HCT116 (cell line): Measurements from ENCODE around the gene SPTBN1. TPM values are rescaled to one million over a fixed set of nuclear protein-coding genes. Genes with fewer than 3 reads are reported as not detected.

Experiments
- ATAC-seq: fragments of 200-7000 bp; cut with Tn5 transposase; 2 replicates; pipeline ENCODE4 v1.9.1; 2020; ENCODE audit warnings: mild to moderate bottlenecking, moderate library complexity
- BruUV-seq: library from RNA; stranded (reverse); fragments of 400-500 nt; replicated peaks from 2 replicates; lab custom pipeline; 2021; lab: Mats Ljungman, UMichigan
- CTCF ChIA-PET: fragments of 300-600 bp; sonication (Branson Sonifier 250); formaldehyde crosslinking; loops from one replicate; lab custom pipeline; 2021; ENCODE audit warnings: antibody characterized with exemption; lab: Charles Lee
- POLR2A ChIA-PET: fragments of 300-600, 350-600 bp; sonication (Branson Sonifier 250); formaldehyde crosslinking; loops from one replicate; lab custom pipeline; 2021; ENCODE audit warnings: antibody characterized with exemption; lab: Charles Lee
- RAD21 ChIA-PET, 2 experiments: fragments of 300-600 bp; sonication (Branson Sonifier 250); formaldehyde crosslinking; loops; one replicate each; lab custom pipeline; 2023; ENCODE audit warnings: low total read pairs in 2 of 2; ENCODE audit not compliant: uncharacterized antibody in 2 of 2, unreplicated experiment in 2 of 2, low non-redundant PET in 1 of 2; lab: Charles Lee
- DNase-seq: peaks from one replicate; pipeline ENCODE4 v3.0.0-alpha.2; 2010; ENCODE audit warnings: low read depth, low spot score
- H2AFZ ChIP-seq: fragments of 200-600 bp; shearing (Covaris generic), sonication (generic); 2 replicates; pipeline ENCODE4 v1.6.1; 2017; ENCODE audit warnings: low read depth, mixed run types, mixed read lengths, antibody characterized with exemption, low read length; ENCODE audit not compliant: poor library complexity, severe bottlenecking
- H3K27ac ChIP-seq: 2 replicates; pipeline ENCODE4 v1.5.1; 2012; ENCODE audit warnings: low read depth, low read length
- H3K27me3 ChIP-seq: fragments of 200-600 bp; sonication (generic); 2 replicates; pipeline ENCODE4 v1.6.1; 2016; ENCODE audit warnings: mixed run types, low read length, mixed read lengths; ENCODE audit not compliant: insufficient read depth
- H3K36me3 ChIP-seq, 2 experiments: fragments of 200-500 bp in 1 of 2; fragments of 200-600 bp in 1 of 2; sonication (Bioruptor generic) in 1 of 2; sonication (generic) in 1 of 2; 2 replicates each; pipeline versions ENCODE4 v1.5.1 to v1.6.1; 2014 to 2016; ENCODE audit warnings: low read length in 2 of 2, inconsistent platforms in 1 of 2, mixed read lengths in 1 of 2, mixed run types in 1 of 2; ENCODE audit not compliant: insufficient read depth in 2 of 2, control insufficient read depth in 1 of 2
- H3K4me1 ChIP-seq, 2 experiments: fragments of 200-600 bp in 1 of 2; sonication (generic) in 1 of 2; 2 replicates each; pipeline versions ENCODE4 v1.5.1 to v1.6.1; 2012 to 2017; ENCODE audit warnings: low read length in 2 of 2, inconsistent platforms in 1 of 2, mild to moderate bottlenecking in 1 of 2, mixed read lengths in 1 of 2, mixed run types in 1 of 2, moderate library complexity in 1 of 2; ENCODE audit not compliant: insufficient read depth in 2 of 2, control insufficient read depth in 1 of 2
- H3K4me2 ChIP-seq: fragments of 200-600 bp; sonication (generic); 2 replicates; pipeline ENCODE4 v1.6.1; 2017; ENCODE audit warnings: mixed run types, low read length, mixed read lengths
- H3K4me3 ChIP-seq, 2 experiments: fragments of 200-600 bp in 1 of 2; sonication (generic) in 1 of 2; replicated peaks in 1 of 2; 2 replicates each; pipeline ENCODE4 v1.5.1; 2011 to 2016; ENCODE audit warnings: low read length in 2 of 2, control low read depth in 1 of 2, low read depth in 1 of 2, mild to moderate bottlenecking in 1 of 2, mixed read lengths in 1 of 2, mixed run types in 1 of 2
- H3K79me2 ChIP-seq: fragments of 200-600 bp; sonication (generic); 2 replicates; pipeline ENCODE4 v1.6.1; 2017; ENCODE audit warnings: mild to moderate bottlenecking, mixed run types, low read length, moderate library complexity, mixed read lengths; ENCODE audit not compliant: insufficient read depth
- H3K9ac ChIP-seq: fragments of 200-600 bp; sonication (generic); 2 replicates; pipeline ENCODE4 v1.6.1; 2016; ENCODE audit warnings: low read length, mixed read lengths
- H3K9me2 ChIP-seq: fragments of 200-600 bp; sonication (generic), shearing (Covaris generic); 2 replicates; pipeline ENCODE4 v1.6.1; 2017; ENCODE audit warnings: mixed run types, mild to moderate bottlenecking, moderate library complexity; ENCODE audit not compliant: insufficient read depth
- H3K9me3 ChIP-seq, 2 experiments: fragments of 200-500 bp in 1 of 2; fragments of 200-600 bp in 1 of 2; sonication (Bioruptor generic) in 1 of 2; sonication (generic) in 1 of 2; 2 replicates each; pipeline ENCODE4 v1.6.1; 2014 to 2017; ENCODE audit warnings: low read length in 2 of 2, mixed read lengths in 2 of 2, inconsistent platforms in 1 of 2, low read depth in 1 of 2, mild to moderate bottlenecking in 1 of 2, mixed run types in 1 of 2, moderate library complexity in 1 of 2; ENCODE audit not compliant: control insufficient read depth in 1 of 2, insufficient read depth in 1 of 2
- H4K20me1 ChIP-seq: fragments of 200-600 bp; sonication (generic), shearing (Covaris generic); 2 replicates; pipeline ENCODE4 v1.6.1; 2017; ENCODE audit warnings: mixed run types, mild to moderate bottlenecking, moderate library complexity; ENCODE audit not compliant: insufficient read depth
- CTCF ChIP-seq, 3 experiments: fragments of 200-600 bp in 1 of 3; sonication (generic) in 1 of 3; IDR thresholded peaks in 2 of 3; conservative IDR thresholded peaks in 1 of 3; 2 replicates each; pipeline ENCODE4 v1.5.1; 2012 to 2017; ENCODE audit warnings: low read depth in 2 of 3, low read length in 2 of 3, antibody characterized with exemption in 1 of 3, borderline replicate concordance in 1 of 3, control low read depth in 1 of 3, mild to moderate bottlenecking in 1 of 3, mixed read lengths in 1 of 3, mixed run types in 1 of 3, moderate library complexity in 1 of 3; ENCODE audit not compliant: insufficient read depth in 1 of 3
- EGR1 ChIP-seq: IDR thresholded peaks from 2 replicates; pipeline ENCODE4 v1.6.1; 2012; ENCODE audit warnings: low read depth
- POLR2AphosphoS5 ChIP-seq: IDR thresholded peaks from 2 replicates; pipeline ENCODE4 v1.6.1; 2011; ENCODE audit warnings: mild to moderate bottlenecking, low read depth, low read length, moderate library complexity
- RAD21 ChIP-seq: IDR thresholded peaks from 2 replicates; pipeline ENCODE4 v1.6.1; 2012; ENCODE audit warnings: low read depth, mild to moderate bottlenecking
- SIN3A ChIP-seq: IDR thresholded peaks from 2 replicates; pipeline ENCODE4 v1.6.1; 2012; ENCODE audit warnings: low read depth
- SP1 ChIP-seq: IDR thresholded peaks from 2 replicates; pipeline ENCODE4 v1.6.1; 2012; ENCODE audit warnings: low read depth
- SRF ChIP-seq: IDR thresholded peaks from 2 replicates; pipeline ENCODE4 v1.6.1; 2012; ENCODE audit warnings: low read depth
- TCF7L2 ChIP-seq: IDR thresholded peaks from 2 replicates; pipeline ENCODE4 v1.7.0; 2011; ENCODE audit warnings: borderline replicate concordance, inconsistent platforms; ENCODE audit not compliant: insufficient read depth, insufficient read length; ENCODE audit errors: extremely low read depth
- YY1 ChIP-seq: IDR thresholded peaks from 2 replicates; pipeline ENCODE4 v1.6.1; 2011; ENCODE audit warnings: low read length, low read depth, moderate library complexity, mild to moderate bottlenecking; ENCODE audit not compliant: insufficient replicate concordance; ENCODE audit errors: extremely low read depth
- intact Hi-C: fragments of 100-400 bp; cut with micrococcal nuclease; formaldehyde crosslinking; loops from 2 replicates; pipeline ENCODE4 v1.10.0; 2022
- total RNA-seq: library from RNA; stranded (reverse); gene quantifications from one replicate; pipeline ENCODE4 v1.2.1, GENCODE V29; 2021; ENCODE audit not compliant: unreplicated experiment
- TF ChIP-seq, protein P1 (sequence below): IDR thresholded peaks from 2 replicates; pipeline ENCODE4 v1.6.1; 2012

SPTBN1 gene
- total RNA-seq, 1 experiment from 2014 or later = 84.4 TPM

GRCh38 chr2:54455131-54455562 is 980 bp upstream of the SPTBN1 start:
- Histone ChIP-seq H3K27me3 (no peaks in the 10 kb centered on the region), H3K9me2 (no peaks in the 10 kb centered on the region), H3K27ac (no peak overlapping the region; the same call in 1 of the 2 replicates), H2AFZ (no peak overlapping the region), H3K4me3 (peak overlapping the region; percentile 67 to 78), H3K9me3 (no peaks in the 10 kb centered on the region), H4K20me1 (no peaks in the 10 kb centered on the region), H3K36me3 (no peaks in the 10 kb centered on the region), H3K4me1 (peaks cover 5 to 25% of the 10 kb centered on the region in 2 experiments; a peak in 3 of 4 replicates), H3K4me2 (peak overlapping the region; percentile 97), H3K79me2 (peaks cover 28% of the 10 kb centered on the region), H3K9ac (0 out of 2 replicates have a peak overlapping the region, but pooled peaks have one; percentile 68)
- intact Hi-C loops = no loop called here
- TSS peak; percentile 86 for BruUV-seq
- ChIA-PET CTCF (no interaction called here), RAD21 (no interaction called here), POLR2A (no interaction called here)
- no peak for DNase-seq
- no peak for ATAC-seq
- TF ChIP-seq CTCF (IDR thresholded peaks at IDR 0.05 in 2 of 3, conservative IDR thresholded peaks at IDR 0.05 in 1 of 3; ENCODE audit: borderline replicate concordance in 1 of 3, insufficient read depth in 1 of 3, low read depth in 2 of 3, low read length in 2 of 3) = no peak
- TF ChIP-seq SRF = no peak
- no peak for TF ChIP-seq RAD21
- TF ChIP-seq YY1 = no peak
- TF ChIP-seq SIN3A = no peak
- TF ChIP-seq TCF7L2 = no peak
- TF ChIP-seq POLR2AphosphoS5 = no peak
- TF ChIP-seq SP1 = no peak
- TF ChIP-seq EGR1 = no peak
- TF ChIP-seq, protein P1, sequence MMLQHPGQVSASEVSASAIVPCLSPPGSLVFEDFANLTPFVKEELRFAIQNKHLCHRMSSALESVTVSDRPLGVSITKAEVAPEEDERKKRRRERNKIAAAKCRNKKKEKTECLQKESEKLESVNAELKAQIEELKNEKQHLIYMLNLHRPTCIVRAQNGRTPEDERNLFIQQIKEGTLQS = no peak
